Esophagus muscularis mucosa (tissue), 4 donors: ENCODE measurements around the gene CYB5R3.

Source experiments
- CTCF ChIP-seq, 3 experiments: fragments of 200-600 bp in 2 of 3; fragments of 450-650 bp in 1 of 3; sonication (generic) in 2 of 3; IDR thresholded peaks; one replicate each; pipeline ENCODE4 v1.5.1; 2017 to 2019; ENCODE audit warnings: antibody characterized with exemption in 3 of 3, mild to moderate bottlenecking in 2 of 3, moderate library complexity in 1 of 3
- EP300 ChIP-seq: sonication (generic); formaldehyde crosslinking; IDR thresholded peaks from one replicate; pipeline ENCODE4 v1.6.1; 2017; ENCODE audit warnings: antibody characterized with exemption
- POLR2AphosphoS5 ChIP-seq, 2 donors: sonication (generic); formaldehyde crosslinking; IDR thresholded peaks; one replicate each; pipeline ENCODE4 v1.6.1; 2017; ENCODE audit warnings: antibody characterized with exemption in 2 of 2

- no peak for TF ChIP-seq POLR2AphosphoS5 (IDR thresholded peaks at IDR 0.05)
- TF ChIP-seq CTCF (IDR thresholded peaks at IDR 0.05) = no peak
- no peak for TF ChIP-seq EP300
Measured at GRCh38 chr22:42630211-42630610, 19.0 kb downstream of the CYB5R3 start.
